GM12878 (cell line): Measurements from ENCODE around the gene BRF1. TPM values are rescaled to one million over a fixed set of nuclear protein-coding genes. Genes with fewer than 3 reads are reported as not detected.

Experiments used
- ATAC-seq: fragments of 200-7000 bp; cut with Tn5 transposase; 3 replicates; pipeline ENCODE4 v1.9.1; 2020; ENCODE audit warnings: mild to moderate bottlenecking, moderate library complexity
- BruUV-seq: library from RNA; stranded (reverse); fragments of 400-500 nt; replicated peaks from 2 replicates; lab custom pipeline; 2021; lab: Mats Ljungman, UMichigan
- CTCF ChIA-PET: fragments of 300-600 bp; sonication (Branson Sonifier 250); formaldehyde crosslinking; extraction: SDS; loops from one replicate; lab custom pipeline; 2021; ENCODE audit warnings: inconsistent platforms; lab: Yijun Ruan, JAX
- POLR2A ChIA-PET: fragments of 350-600 bp; formaldehyde crosslinking; extraction: SDS; loops from one replicate; lab custom pipeline; 2021; ENCODE audit warnings: inconsistent platforms; lab: Charles Lee
- RAD21 ChIA-PET: fragments of 300-600 bp; sonication (Branson Sonifier 250); formaldehyde crosslinking; loops from one replicate; lab custom pipeline; 2023; ENCODE audit warnings: antibody characterized with exemption; ENCODE audit not compliant: unreplicated experiment; lab: Charles Lee
- SMC1A ChIA-PET: fragments of 300-600 bp; sonication (Branson Sonifier 250); formaldehyde crosslinking; loops from one replicate; lab custom pipeline; 2023; ENCODE audit not compliant: unreplicated experiment, uncharacterized antibody; lab: Charles Lee
- DNase-seq: peaks from one replicate; pipeline ENCODE4 v3.0.0-alpha.2; 2011; ENCODE audit warnings: low read depth, low spot score
- FAIRE-seq: peaks from 3 replicates; lab custom pipeline; 2011; peaks lifted over from hg19 to GRCh38; lab: Jason Lieb, UNC
- H2AFZ ChIP-seq: 2 replicates; pipeline ENCODE4 v1.6.0; 2011; ENCODE audit warnings: low read depth, low read length, control low read depth; ENCODE audit not compliant: control insufficient read depth
- H3K27ac ChIP-seq: 2 replicates; pipeline ENCODE4 v1.5.1; 2011; ENCODE audit warnings: control low read depth; ENCODE audit not compliant: control insufficient read depth, insufficient read depth
- H3K27me3 ChIP-seq, 2 experiments: replicated peaks in 1 of 2; 2 replicates each; pipeline versions ENCODE4 v1.6.0 to v1.6.1; 2011; ENCODE audit warnings: low read length in 1 of 2; ENCODE audit not compliant: control insufficient read depth in 2 of 2, insufficient read depth in 2 of 2
- H3K36me3 ChIP-seq, 2 experiments: 2 replicates each; pipeline ENCODE4 v1.5.1; 2011; ENCODE audit warnings: low read length in 1 of 2; ENCODE audit not compliant: control insufficient read depth in 2 of 2, insufficient read depth in 2 of 2
- H3K4me1 ChIP-seq: 2 replicates; pipeline ENCODE4 v1.6.1; 2011; ENCODE audit warnings: mild to moderate bottlenecking, low read length, moderate library complexity, mixed read lengths; ENCODE audit not compliant: control insufficient read depth, insufficient read depth
- H3K4me2 ChIP-seq: 2 replicates; pipeline ENCODE4 v1.6.0; 2011; ENCODE audit warnings: control low read depth; ENCODE audit not compliant: control insufficient read depth, insufficient read depth
- H3K4me3 ChIP-seq: fragments of 200-600 bp; sonication (generic); 2 replicates; pipeline ENCODE4 v1.5.1; 2016
- H3K79me2 ChIP-seq: 2 replicates; pipeline ENCODE4 v1.6.0; 2011; ENCODE audit warnings: low read length; ENCODE audit not compliant: control insufficient read depth, insufficient read depth
- H3K9ac ChIP-seq: 2 replicates; pipeline ENCODE4 v1.8.0; 2011; ENCODE audit warnings: low read length, control low read depth, mixed read lengths; ENCODE audit not compliant: control insufficient read depth, insufficient read depth
- H3K9me3 ChIP-seq: replicated peaks from 3 replicates; pipeline ENCODE4 v1.5.1; 2011; ENCODE audit warnings: mild to moderate bottlenecking, low read length; ENCODE audit not compliant: control insufficient read depth, insufficient read depth
- H4K20me1 ChIP-seq: 2 replicates; pipeline ENCODE4 v1.6.0; 2011; ENCODE audit not compliant: control insufficient read depth, insufficient read depth
- ASH2L ChIP-seq: fragments of 300-600, 200-600 bp; sonication (generic); IDR thresholded peaks from 2 replicates; pipeline ENCODE4 v1.6.1; 2017; ENCODE audit warnings: low read depth, mild to moderate bottlenecking, borderline replicate concordance
- ATF7 ChIP-seq: fragments of 450-650 bp; IDR thresholded peaks from 2 replicates; pipeline ENCODE4 v1.6.1; 2016; ENCODE audit warnings: low read depth, mild to moderate bottlenecking
- BCL11A ChIP-seq: IDR thresholded peaks from 2 replicates; pipeline ENCODE4 v1.6.1; 2011; ENCODE audit warnings: low read depth, low read length
- FOXK2 ChIP-seq: fragments of 450-650 bp; IDR thresholded peaks from 2 replicates; pipeline ENCODE4 v1.6.1; 2017; ENCODE audit warnings: mild to moderate bottlenecking, moderate library complexity
- IRF4 ChIP-seq: IDR thresholded peaks from 2 replicates; pipeline ENCODE4 v1.6.1; 2011; ENCODE audit warnings: low read depth, low read length
- MLLT1 ChIP-seq: fragments of 450-650 bp; IDR thresholded peaks from 2 replicates; pipeline ENCODE4 v1.6.1; 2016; ENCODE audit warnings: mild to moderate bottlenecking
- NR2C2 ChIP-seq: IDR thresholded peaks from 2 replicates; pipeline ENCODE4 v1.6.1; 2011; ENCODE audit warnings: borderline replicate concordance, low read depth; ENCODE audit not compliant: control insufficient read depth, insufficient read length
- NRF1 ChIP-seq: conservative IDR thresholded peaks from 2 replicates; pipeline ENCODE4 v1.6.1; 2011; ENCODE audit warnings: mild to moderate bottlenecking, low read depth, low read length, improper control_type of control experiment
- RB1 ChIP-seq: fragments of 450-650 bp; formaldehyde crosslinking; IDR thresholded peaks from 2 replicates; pipeline ENCODE4 v1.6.1; 2017; ENCODE audit warnings: mild to moderate bottlenecking, borderline replicate concordance
- RBBP5 ChIP-seq: fragments of 200-600 bp; sonication (generic); conservative IDR thresholded peaks from 2 replicates; pipeline ENCODE4 v1.6.1; 2016
- TARDBP ChIP-seq: IDR thresholded peaks from 2 replicates; pipeline ENCODE4 v1.6.1; 2016; ENCODE audit warnings: borderline replicate concordance
- ZNF217 ChIP-seq: fragments of 450-650 bp; IDR thresholded peaks from 2 replicates; pipeline ENCODE4 v1.6.1; 2017; ENCODE audit warnings: antibody characterized with exemption, mild to moderate bottlenecking
- ZNF622 ChIP-seq: fragments of 450-650 bp; IDR thresholded peaks from 2 replicates; pipeline ENCODE4 v1.6.1; 2017; ENCODE audit warnings: mild to moderate bottlenecking, inconsistent platforms
- WGBS: methylation state at CpG from one replicate; pipeline ENCODE4 v1.1.6; 2016; ENCODE audit warnings: low lambda C conversion rate; ENCODE audit not compliant: insufficient replicate concordance, insufficient coverage; ENCODE audit errors: missing lambda C conversion rate; 5-methylcytosine and 5-hydroxymethylcytosine counted together
- in situ Hi-C: fragments of 300-500 bp; cut with MboI; formaldehyde crosslinking; loops from 9 replicates; pipeline ENCODE4 v1.14.3; 2018; ENCODE audit warnings: mixed read lengths
- intact Hi-C: fragments of 100-400 bp; cut with micrococcal nuclease; formaldehyde crosslinking; loops from one replicate; pipeline ENCODE4 v1.14.2; 2022; ENCODE audit not compliant: unreplicated experiment
- polyA plus RNA-seq, 11 experiments: library from polyadenylated mRNA; depleted of rRNA in 4 of 11; unstranded in 6 of 11; stranded (reverse) in 5 of 11; fragments of >200 nt; fragmentation: Nextera tagmentation in 4 of 11; fragmentation: Illumina TruSeq in 1 of 11; extraction: Ambion mirVana in 4 of 11; extraction: Trizol in 1 of 11; gene quantifications; 1 replicate in 1 of 11; 2 replicates in 10 of 11; pipeline versions ENCODE4 v1.2.1 to v1.2.3, GENCODE V29; 2011 to 2016; ENCODE audit warnings: inconsistent platforms in 2 of 11, missing spikeins in 2 of 11, low read depth in 1 of 11
- total RNA-seq, 4 experiments: library from RNA; depleted of rRNA in 3 of 4; stranded (reverse); fragments of >200 nt in 3 of 4; fragmentation: Illumina TruSeq in 1 of 4; extraction: Trizol in 1 of 4; gene quantifications; 2 replicates each; pipeline versions ENCODE4 v1.2.1 to v1.2.3, GENCODE V29; 2013 to 2021
- TF ChIP-seq, protein P1 (sequence below): fragments of 450-650 bp; conservative IDR thresholded peaks from 2 replicates; pipeline ENCODE4 v1.6.1; 2017; ENCODE audit warnings: mild to moderate bottlenecking, moderate library complexity
- TF ChIP-seq, protein P2 (sequence below): fragments of 450-650 bp; IDR thresholded peaks from 2 replicates; pipeline ENCODE4 v1.6.1; 2017; ENCODE audit warnings: mild to moderate bottlenecking, moderate library complexity
- TF ChIP-seq, protein P3 (sequence below): fragments of 150-350 bp; IDR thresholded peaks from 2 replicates; pipeline ENCODE4 v1.6.1; 2016; ENCODE audit warnings: low read depth, low read length

BRF1 gene
- total and polyA plus RNA-seq, 10 of the 15 experiments (the other 5 are each of a cell fraction or from before 2014, with no cell fraction given), result 0.21 to 33.5 (median 10.7) TPM

- H3K79me2 ChIP-seq, result no peaks in the 10 kb centered on the region
- H3K9ac ChIP-seq, result no peak overlapping the region
- H3K27ac ChIP-seq, result no peak overlapping the region
- BruUV-seq, result no TSS peak
- no peak for ATAC-seq
- ChIA-PET RAD21 (no interaction called here), SMC1A (no interaction called here), POLR2A (no interaction called here), CTCF (no interaction called here)
- no peak overlapping the region for H3K4me3 ChIP-seq
- H4K20me1 ChIP-seq, result no peaks in the 10 kb centered on the region
- H3K27me3 ChIP-seq, result no peaks in the 10 kb centered on the region
- intact Hi-C loops (no loop called here), in situ Hi-C loops (no loop called here)
- no peaks in the 10 kb centered on the region for H3K4me1 ChIP-seq
- no peak for DNase-seq
- H3K36me3 ChIP-seq, result no peaks in the 10 kb centered on the region
- 90% methylated on average over 13 of the region's 13 CpGs for WGBS
- H3K9me3 ChIP-seq, result no peaks in the 10 kb centered on the region
- no peak overlapping the region for H3K4me2 ChIP-seq
- H2AFZ ChIP-seq, result no peak overlapping the region
- FAIRE-seq, result no peak
- TF ChIP-seq RBBP5 (no peak), BCL11A (no peak), ASH2L (no peak), ZNF622 (no peak), TARDBP (no peak), ATF7 (no peak), RB1 (no peak), MLLT1 (no peak), NR2C2 (no peak), NRF1 (no peak), IRF4 (no peak), FOXK2 (no peak), ZNF217 (no peak)
- TF ChIP-seq, protein P1, sequence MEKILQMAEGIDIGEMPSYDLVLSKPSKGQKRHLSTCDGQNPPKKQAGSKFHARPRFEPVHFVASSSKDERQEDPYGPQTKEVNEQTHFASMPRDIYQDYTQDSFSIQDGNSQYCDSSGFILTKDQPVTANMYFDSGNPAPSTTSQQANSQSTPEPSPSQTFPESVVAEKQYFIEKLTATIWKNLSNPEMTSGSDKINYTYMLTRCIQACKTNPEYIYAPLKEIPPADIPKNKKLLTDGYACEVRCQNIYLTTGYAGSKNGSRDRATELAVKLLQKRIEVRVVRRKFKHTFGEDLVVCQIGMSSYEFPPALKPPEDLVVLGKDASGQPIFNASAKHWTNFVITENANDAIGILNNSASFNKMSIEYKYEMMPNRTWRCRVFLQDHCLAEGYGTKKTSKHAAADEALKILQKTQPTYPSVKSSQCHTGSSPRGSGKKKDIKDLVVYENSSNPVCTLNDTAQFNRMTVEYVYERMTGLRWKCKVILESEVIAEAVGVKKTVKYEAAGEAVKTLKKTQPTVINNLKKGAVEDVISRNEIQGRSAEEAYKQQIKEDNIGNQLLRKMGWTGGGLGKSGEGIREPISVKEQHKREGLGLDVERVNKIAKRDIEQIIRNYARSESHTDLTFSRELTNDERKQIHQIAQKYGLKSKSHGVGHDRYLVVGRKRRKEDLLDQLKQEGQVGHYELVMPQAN, result no peak
- TF ChIP-seq, protein P2, sequence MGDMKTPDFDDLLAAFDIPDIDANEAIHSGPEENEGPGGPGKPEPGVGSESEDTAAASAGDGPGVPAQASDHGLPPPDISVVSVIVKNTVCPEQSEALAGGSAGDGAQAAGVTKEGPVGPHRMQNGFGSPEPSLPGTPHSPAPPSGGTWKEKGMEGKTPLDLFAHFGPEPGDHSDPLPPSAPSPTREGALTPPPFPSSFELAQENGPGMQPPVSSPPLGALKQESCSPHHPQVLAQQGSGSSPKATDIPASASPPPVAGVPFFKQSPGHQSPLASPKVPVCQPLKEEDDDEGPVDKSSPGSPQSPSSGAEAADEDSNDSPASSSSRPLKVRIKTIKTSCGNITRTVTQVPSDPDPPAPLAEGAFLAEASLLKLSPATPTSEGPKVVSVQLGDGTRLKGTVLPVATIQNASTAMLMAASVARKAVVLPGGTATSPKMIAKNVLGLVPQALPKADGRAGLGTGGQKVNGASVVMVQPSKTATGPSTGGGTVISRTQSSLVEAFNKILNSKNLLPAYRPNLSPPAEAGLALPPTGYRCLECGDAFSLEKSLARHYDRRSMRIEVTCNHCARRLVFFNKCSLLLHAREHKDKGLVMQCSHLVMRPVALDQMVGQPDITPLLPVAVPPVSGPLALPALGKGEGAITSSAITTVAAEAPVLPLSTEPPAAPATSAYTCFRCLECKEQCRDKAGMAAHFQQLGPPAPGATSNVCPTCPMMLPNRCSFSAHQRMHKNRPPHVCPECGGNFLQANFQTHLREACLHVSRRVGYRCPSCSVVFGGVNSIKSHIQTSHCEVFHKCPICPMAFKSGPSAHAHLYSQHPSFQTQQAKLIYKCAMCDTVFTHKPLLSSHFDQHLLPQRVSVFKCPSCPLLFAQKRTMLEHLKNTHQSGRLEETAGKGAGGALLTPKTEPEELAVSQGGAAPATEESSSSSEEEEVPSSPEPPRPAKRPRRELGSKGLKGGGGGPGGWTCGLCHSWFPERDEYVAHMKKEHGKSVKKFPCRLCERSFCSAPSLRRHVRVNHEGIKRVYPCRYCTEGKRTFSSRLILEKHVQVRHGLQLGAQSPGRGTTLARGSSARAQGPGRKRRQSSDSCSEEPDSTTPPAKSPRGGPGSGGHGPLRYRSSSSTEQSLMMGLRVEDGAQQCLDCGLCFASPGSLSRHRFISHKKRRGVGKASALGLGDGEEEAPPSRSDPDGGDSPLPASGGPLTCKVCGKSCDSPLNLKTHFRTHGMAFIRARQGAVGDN, result no peak
- TF ChIP-seq, protein P3, sequence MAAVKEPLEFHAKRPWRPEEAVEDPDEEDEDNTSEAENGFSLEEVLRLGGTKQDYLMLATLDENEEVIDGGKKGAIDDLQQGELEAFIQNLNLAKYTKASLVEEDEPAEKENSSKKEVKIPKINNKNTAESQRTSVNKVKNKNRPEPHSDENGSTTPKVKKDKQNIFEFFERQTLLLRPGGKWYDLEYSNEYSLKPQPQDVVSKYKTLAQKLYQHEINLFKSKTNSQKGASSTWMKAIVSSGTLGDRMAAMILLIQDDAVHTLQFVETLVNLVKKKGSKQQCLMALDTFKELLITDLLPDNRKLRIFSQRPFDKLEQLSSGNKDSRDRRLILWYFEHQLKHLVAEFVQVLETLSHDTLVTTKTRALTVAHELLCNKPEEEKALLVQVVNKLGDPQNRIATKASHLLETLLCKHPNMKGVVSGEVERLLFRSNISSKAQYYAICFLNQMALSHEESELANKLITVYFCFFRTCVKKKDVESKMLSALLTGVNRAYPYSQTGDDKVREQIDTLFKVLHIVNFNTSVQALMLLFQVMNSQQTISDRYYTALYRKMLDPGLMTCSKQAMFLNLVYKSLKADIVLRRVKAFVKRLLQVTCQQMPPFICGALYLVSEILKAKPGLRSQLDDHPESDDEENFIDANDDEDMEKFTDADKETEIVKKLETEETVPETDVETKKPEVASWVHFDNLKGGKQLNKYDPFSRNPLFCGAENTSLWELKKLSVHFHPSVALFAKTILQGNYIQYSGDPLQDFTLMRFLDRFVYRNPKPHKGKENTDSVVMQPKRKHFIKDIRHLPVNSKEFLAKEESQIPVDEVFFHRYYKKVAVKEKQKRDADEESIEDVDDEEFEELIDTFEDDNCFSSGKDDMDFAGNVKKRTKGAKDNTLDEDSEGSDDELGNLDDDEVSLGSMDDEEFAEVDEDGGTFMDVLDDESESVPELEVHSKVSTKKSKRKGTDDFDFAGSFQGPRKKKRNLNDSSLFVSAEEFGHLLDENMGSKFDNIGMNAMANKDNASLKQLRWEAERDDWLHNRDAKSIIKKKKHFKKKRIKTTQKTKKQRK, result no peak
Observed at GRCh38 chr14:105323663-105324062, 22.9 kb upstream of the BRF1 start.
